HepG2 (cell line): ENCODE results near the gene LYPD4. TPM values are rescaled to one million over a fixed set of nuclear protein-coding genes. Genes with fewer than 3 reads are reported as not detected.

ENCODE experiments used
- AGO2 ChIP-seq: fragments of 200-400 bp; formaldehyde crosslinking; optimal IDR thresholded peaks from 2 replicates; pipeline ENCODE3; 2017; ENCODE audit warnings: mild to moderate bottlenecking, low read depth, low read length, moderate library complexity
- CAMTA2 ChIP-seq: sonication (generic); formaldehyde crosslinking; IDR thresholded peaks from 2 replicates; pipeline ENCODE4 v1.4.0; 2020; ENCODE audit warnings: mild to moderate bottlenecking, missing genetic modification reagents, borderline replicate concordance
- CENPBD1 ChIP-seq: sonication (generic); formaldehyde crosslinking; IDR thresholded peaks from 2 replicates; pipeline ENCODE4 v1.8.0; 2022; ENCODE audit warnings: missing genetic modification reagents, low read depth, mild to moderate bottlenecking, borderline replicate concordance
- DR1 ChIP-seq: sonication (generic); formaldehyde crosslinking; IDR thresholded peaks from 2 replicates; pipeline ENCODE4 v1.8.0; 2021; ENCODE audit warnings: mild to moderate bottlenecking, missing genetic modification reagents, inconsistent platforms
- GFI1 ChIP-seq: sonication (generic); formaldehyde crosslinking; IDR thresholded peaks from 2 replicates; pipeline ENCODE4 v1.5.0; 2020; ENCODE audit warnings: missing genetic modification reagents, mild to moderate bottlenecking, borderline replicate concordance
- HMG20A ChIP-seq: IDR thresholded peaks from 2 replicates; pipeline ENCODE4 v1.6.1; 2016; ENCODE audit warnings: borderline replicate concordance
- HNRNPL ChIP-seq: fragments of 200-400 bp; formaldehyde crosslinking; IDR thresholded peaks from 2 replicates; pipeline ENCODE4 v1.6.1; 2017; ENCODE audit warnings: mild to moderate bottlenecking, low read depth, low read length
- MYC ChIP-seq: sonication (generic); formaldehyde crosslinking; IDR thresholded peaks from 2 replicates; pipeline ENCODE4 v1.9.0; 2021; ENCODE audit warnings: missing genetic modification reagents, borderline replicate concordance
- POLR2AphosphoS2 ChIP-seq: IDR thresholded peaks from 2 replicates; pipeline ENCODE4 v1.6.1; 2011; ENCODE audit warnings: low read depth, low read length, improper control_type of control experiment
- TSC22D2 ChIP-seq: sonication (generic); formaldehyde crosslinking; IDR thresholded peaks from 2 replicates; pipeline ENCODE4 v1.5.1; 2020; ENCODE audit warnings: missing genetic modification reagents, mild to moderate bottlenecking, borderline replicate concordance
- XBP1 ChIP-seq: sonication (generic); formaldehyde crosslinking; IDR thresholded peaks from 2 replicates; pipeline ENCODE4 v1.5.0; 2020; ENCODE audit warnings: missing genetic modification reagents
- ZFY ChIP-seq: sonication (generic); formaldehyde crosslinking; IDR thresholded peaks from 2 replicates; pipeline ENCODE4 v1.4.0; 2020; ENCODE audit warnings: missing genetic modification reagents
- ZKSCAN5 ChIP-seq: sonication (generic); formaldehyde crosslinking; IDR thresholded peaks from 2 replicates; pipeline ENCODE4 v1.5.1; 2020; ENCODE audit warnings: mild to moderate bottlenecking, missing genetic modification reagents
- ZNF260 ChIP-seq: sonication (generic); formaldehyde crosslinking; IDR thresholded peaks from 2 replicates; pipeline ENCODE4 v1.4.0; 2020; ENCODE audit warnings: missing genetic modification reagents, low read depth, mild to moderate bottlenecking, borderline replicate concordance
- ZNF367 ChIP-seq: sonication (generic); formaldehyde crosslinking; IDR thresholded peaks from 2 replicates; pipeline ENCODE4 v1.4.0; 2020; ENCODE audit warnings: missing genetic modification reagents, borderline replicate concordance
- ZNF432 ChIP-seq: sonication (generic); formaldehyde crosslinking; IDR thresholded peaks from 2 replicates; pipeline ENCODE4 v1.5.0; 2020; ENCODE audit warnings: missing genetic modification reagents, mild to moderate bottlenecking, borderline replicate concordance
- ZNF552 ChIP-seq: sonication (generic); formaldehyde crosslinking; IDR thresholded peaks from 2 replicates; pipeline ENCODE4 v1.9.0; 2022; ENCODE audit warnings: missing genetic modification reagents, mild to moderate bottlenecking, borderline replicate concordance
- ZNF660 ChIP-seq: sonication (generic); formaldehyde crosslinking; IDR thresholded peaks from 2 replicates; pipeline ENCODE4 v1.5.1; 2020; ENCODE audit warnings: mild to moderate bottlenecking, low read depth, missing genetic modification reagents, borderline replicate concordance
- ZNF768 ChIP-seq: sonication (generic); formaldehyde crosslinking; IDR thresholded peaks from 2 replicates; pipeline ENCODE4 v1.4.0; 2020; ENCODE audit warnings: missing genetic modification reagents
- polyA plus RNA-seq, 8 experiments: library from polyadenylated mRNA; depleted of rRNA in 3 of 8; stranded (reverse) in 7 of 8; unstranded in 1 of 8; fragments of >200 nt; fragmentation: Illumina TruSeq in 4 of 8; extraction: Trizol in 4 of 8; gene quantifications; 2 replicates each; pipeline versions ENCODE4 v1.2.1 to v1.2.3, GENCODE V29; 2011 to 2016; ENCODE audit warnings: low read depth in 4 of 8, missing spikeins in 1 of 8, mixed read lengths in 1 of 8; ENCODE audit not compliant: insufficient read depth in 1 of 8
- total RNA-seq, 5 experiments: library from RNA; depleted of rRNA; stranded (reverse); fragments of >200 nt; fragmentation: Illumina TruSeq; extraction: Trizol; gene quantifications; 2 replicates each; pipeline ENCODE4 v1.2.3, GENCODE V29; 2016; ENCODE audit warnings: low read depth in 1 of 5
- TF ChIP-seq, protein P1 (sequence below): sonication (generic); formaldehyde crosslinking; IDR thresholded peaks from 2 replicates; pipeline ENCODE4 v1.4.0; 2020; ENCODE audit warnings: missing genetic modification reagents, borderline replicate concordance
- TF ChIP-seq, protein P2 (sequence below): sonication (generic); formaldehyde crosslinking; IDR thresholded peaks from 2 replicates; pipeline ENCODE4 v1.4.0; 2020; ENCODE audit warnings: mild to moderate bottlenecking, missing genetic modification reagents, borderline replicate concordance

Gene LYPD4
- total and polyA plus RNA-seq, 2 of the 13 experiments (the other 11 are each of a cell fraction or from before 2014, with no cell fraction given): not detected

- TF ChIP-seq, protein P1, sequence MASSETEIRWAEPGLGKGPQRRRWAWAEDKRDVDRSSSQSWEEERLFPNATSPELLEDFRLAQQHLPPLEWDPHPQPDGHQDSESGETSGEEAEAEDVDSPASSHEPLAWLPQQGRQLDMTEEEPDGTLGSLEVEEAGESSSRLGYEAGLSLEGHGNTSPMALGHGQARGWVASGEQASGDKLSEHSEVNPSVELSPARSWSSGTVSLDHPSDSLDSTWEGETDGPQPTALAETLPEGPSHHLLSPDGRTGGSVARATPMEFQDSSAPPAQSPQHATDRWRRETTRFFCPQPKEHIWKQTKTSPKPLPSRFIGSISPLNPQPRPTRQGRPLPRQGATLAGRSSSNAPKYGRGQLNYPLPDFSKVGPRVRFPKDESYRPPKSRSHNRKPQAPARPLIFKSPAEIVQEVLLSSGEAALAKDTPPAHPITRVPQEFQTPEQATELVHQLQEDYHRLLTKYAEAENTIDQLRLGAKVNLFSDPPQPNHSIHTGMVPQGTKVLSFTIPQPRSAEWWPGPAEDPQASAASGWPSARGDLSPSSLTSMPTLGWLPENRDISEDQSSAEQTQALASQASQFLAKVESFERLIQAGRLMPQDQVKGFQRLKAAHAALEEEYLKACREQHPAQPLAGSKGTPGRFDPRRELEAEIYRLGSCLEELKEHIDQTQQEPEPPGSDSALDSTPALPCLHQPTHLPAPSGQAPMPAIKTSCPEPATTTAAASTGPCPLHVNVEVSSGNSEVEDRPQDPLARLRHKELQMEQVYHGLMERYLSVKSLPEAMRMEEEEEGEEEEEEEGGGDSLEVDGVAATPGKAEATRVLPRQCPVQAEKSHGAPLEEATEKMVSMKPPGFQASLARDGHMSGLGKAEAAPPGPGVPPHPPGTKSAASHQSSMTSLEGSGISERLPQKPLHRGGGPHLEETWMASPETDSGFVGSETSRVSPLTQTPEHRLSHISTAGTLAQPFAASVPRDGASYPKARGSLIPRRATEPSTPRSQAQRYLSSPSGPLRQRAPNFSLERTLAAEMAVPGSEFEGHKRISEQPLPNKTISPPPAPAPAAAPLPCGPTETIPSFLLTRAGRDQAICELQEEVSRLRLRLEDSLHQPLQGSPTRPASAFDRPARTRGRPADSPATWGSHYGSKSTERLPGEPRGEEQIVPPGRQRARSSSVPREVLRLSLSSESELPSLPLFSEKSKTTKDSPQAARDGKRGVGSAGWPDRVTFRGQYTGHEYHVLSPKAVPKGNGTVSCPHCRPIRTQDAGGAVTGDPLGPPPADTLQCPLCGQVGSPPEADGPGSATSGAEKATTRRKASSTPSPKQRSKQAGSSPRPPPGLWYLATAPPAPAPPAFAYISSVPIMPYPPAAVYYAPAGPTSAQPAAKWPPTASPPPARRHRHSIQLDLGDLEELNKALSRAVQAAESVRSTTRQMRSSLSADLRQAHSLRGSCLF (CRISPR knock-in tag): peak; percentile 21; the same call in 1 of the 2 replicates
- TF ChIP-seq HNRNPL (no peak), ZNF552 (no peak), ZFY (0 out of 2 replicates have a peak, but pooled peaks have one; percentile 11), POLR2AphosphoS2 (no peak), AGO2 (no peak), ZNF367 (no peak), GFI1 (no peak), TSC22D2 (CRISPR knock-in tag) (no peak), ZNF432 (CRISPR knock-in tag) (no peak), ZKSCAN5 (CRISPR knock-in tag) (no peak), ZNF260 (CRISPR knock-in tag) (no peak), HMG20A (no peak), CENPBD1 (no peak), DR1 (CRISPR knock-in tag) (no peak; the same call in 1 of the 2 replicates), XBP1 (no peak), ZNF660 (CRISPR knock-in tag) (no peak), MYC (CRISPR knock-in tag) (peak; percentile 9; the same call in 1 of the 2 replicates), CAMTA2 (CRISPR knock-in tag) (no peak), ZNF768 (CRISPR knock-in tag) (peak; percentile 5; the same call in 1 of the 2 replicates)
- TF ChIP-seq, protein P2, sequence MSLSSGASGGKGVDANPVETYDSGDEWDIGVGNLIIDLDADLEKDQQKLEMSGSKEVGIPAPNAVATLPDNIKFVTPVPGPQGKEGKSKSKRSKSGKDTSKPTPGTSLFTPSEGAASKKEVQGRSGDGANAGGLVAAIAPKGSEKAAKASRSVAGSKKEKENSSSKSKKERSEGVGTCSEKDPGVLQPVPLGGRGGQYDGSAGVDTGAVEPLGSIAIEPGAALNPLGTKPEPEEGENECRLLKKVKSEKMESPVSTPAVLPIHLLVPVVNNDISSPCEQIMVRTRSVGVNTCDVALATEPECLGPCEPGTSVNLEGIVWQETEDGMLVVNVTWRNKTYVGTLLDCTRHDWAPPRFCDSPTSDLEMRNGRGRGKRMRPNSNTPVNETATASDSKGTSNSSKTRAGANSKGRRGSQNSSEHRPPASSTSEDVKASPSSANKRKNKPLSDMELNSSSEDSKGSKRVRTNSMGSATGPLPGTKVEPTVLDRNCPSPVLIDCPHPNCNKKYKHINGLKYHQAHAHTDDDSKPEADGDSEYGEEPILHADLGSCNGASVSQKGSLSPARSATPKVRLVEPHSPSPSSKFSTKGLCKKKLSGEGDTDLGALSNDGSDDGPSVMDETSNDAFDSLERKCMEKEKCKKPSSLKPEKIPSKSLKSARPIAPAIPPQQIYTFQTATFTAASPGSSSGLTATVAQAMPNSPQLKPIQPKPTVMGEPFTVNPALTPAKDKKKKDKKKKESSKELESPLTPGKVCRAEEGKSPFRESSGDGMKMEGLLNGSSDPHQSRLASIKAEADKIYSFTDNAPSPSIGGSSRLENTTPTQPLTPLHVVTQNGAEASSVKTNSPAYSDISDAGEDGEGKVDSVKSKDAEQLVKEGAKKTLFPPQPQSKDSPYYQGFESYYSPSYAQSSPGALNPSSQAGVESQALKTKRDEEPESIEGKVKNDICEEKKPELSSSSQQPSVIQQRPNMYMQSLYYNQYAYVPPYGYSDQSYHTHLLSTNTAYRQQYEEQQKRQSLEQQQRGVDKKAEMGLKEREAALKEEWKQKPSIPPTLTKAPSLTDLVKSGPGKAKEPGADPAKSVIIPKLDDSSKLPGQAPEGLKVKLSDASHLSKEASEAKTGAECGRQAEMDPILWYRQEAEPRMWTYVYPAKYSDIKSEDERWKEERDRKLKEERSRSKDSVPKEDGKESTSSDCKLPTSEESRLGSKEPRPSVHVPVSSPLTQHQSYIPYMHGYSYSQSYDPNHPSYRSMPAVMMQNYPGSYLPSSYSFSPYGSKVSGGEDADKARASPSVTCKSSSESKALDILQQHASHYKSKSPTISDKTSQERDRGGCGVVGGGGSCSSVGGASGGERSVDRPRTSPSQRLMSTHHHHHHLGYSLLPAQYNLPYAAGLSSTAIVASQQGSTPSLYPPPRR (CRISPR knock-in tag): no peak
These were observed 39.0 kb upstream of the LYPD4 start (continued) for GRCh38 chr19:41883463-41883820.
